ENCODE measurements around the gene PANK2. TPM values are rescaled to one million over a fixed set of nuclear protein-coding genes. Genes with fewer than 3 reads are reported as not detected.

Gene PANK2
- total RNA-seq, 4 donors from 2014 or later: 26.6 to 40.9 (median 27.4) TPM

DNA sequence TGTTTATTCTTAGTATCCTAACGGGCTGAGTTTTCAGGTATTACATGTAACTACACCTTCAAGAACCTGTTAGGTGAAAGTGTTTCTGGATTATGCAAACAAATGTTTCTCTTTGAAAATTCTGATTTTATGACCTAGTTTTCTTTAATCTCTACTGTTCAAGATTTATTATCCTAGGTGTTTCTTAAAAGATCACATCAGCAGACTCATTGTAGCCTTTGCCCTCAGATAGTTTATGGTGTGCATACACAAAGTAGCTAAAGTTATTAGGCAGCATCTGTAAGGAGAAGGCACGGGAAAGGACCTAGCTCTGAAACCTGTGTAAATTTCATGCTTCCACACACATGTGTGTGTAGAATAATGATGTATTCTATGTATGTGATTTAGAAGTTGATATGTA lies 21.7 kb downstream of the PANK2 start:
- H3K27ac ChIP-seq: no peak overlapping the region
- no peaks in the 10 kb centered on the region for H3K4me1 ChIP-seq
- TF ChIP-seq POLR2AphosphoS5 (IDR thresholded peaks at IDR 0.05) (no peak), POLR2A (IDR thresholded peaks at IDR 0.05) (no peak), EP300 (IDR thresholded peaks at IDR 0.05) (no peak)
- TF ChIP-seq, protein P1, sequence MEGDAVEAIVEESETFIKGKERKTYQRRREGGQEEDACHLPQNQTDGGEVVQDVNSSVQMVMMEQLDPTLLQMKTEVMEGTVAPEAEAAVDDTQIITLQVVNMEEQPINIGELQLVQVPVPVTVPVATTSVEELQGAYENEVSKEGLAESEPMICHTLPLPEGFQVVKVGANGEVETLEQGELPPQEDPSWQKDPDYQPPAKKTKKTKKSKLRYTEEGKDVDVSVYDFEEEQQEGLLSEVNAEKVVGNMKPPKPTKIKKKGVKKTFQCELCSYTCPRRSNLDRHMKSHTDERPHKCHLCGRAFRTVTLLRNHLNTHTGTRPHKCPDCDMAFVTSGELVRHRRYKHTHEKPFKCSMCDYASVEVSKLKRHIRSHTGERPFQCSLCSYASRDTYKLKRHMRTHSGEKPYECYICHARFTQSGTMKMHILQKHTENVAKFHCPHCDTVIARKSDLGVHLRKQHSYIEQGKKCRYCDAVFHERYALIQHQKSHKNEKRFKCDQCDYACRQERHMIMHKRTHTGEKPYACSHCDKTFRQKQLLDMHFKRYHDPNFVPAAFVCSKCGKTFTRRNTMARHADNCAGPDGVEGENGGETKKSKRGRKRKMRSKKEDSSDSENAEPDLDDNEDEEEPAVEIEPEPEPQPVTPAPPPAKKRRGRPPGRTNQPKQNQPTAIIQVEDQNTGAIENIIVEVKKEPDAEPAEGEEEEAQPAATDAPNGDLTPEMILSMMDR (IDR thresholded peaks at IDR 0.05): no peak
- no peaks in the 10 kb centered on the region for H3K27me3 ChIP-seq
- 69% methylated on average over 2 of the region's 2 CpGs for WGBS
- H3K9me3 ChIP-seq: no peaks in the 10 kb centered on the region
- DNase-seq (ENCODE audit: low spot score in 2 of 2): no peak
- H3K36me3 ChIP-seq: peaks cover 59% of the 10 kb centered on the region
- H3K4me3 ChIP-seq: no peak overlapping the region

DNA sequence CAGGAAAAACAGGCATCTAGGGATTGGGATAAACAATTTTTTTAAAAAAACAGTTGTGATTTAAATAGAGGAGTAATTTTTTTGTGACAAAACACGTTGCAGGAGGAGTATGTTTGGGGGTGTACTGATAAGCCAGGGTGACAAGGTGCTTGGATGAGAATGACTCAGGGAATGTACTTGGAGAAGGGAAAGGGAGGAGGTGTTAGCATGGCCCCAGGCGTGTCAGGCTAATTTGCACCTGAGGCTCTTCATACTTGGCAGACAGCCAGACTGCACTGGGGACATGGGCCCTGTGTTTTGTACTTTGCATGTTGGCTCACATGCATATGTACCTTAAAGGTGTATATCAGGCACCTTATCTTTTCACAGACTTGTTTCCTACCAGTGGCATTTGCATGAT lies 22.8 kb downstream of the PANK2 start:
- no peak overlapping the region for H3K27ac ChIP-seq
- H3K36me3 ChIP-seq: peaks cover 67% of the 10 kb centered on the region

DNA sequence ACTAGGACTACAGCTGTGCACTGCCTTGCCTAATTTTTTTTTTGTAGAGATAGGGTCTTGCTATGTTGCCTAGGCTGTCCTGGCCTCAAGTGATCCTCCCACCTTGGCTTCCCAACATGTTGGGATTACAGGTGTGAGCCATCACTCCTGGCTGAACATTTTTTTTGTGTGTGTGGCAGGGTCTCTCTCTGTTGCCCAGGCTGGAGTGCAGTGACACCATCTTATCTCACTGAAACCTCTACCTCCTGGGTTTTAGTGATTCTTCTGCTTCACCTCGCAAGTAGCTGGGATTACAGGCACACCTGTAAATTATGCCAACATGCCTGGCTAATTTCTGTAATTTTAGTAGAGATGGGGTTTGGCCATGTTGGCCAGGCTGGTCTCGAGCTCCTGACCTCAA lies 25.3 kb downstream of the PANK2 start:
- Histone ChIP-seq H3K4me1 (no peaks in the 10 kb centered on the region), H3K9me3 (no peaks in the 10 kb centered on the region), H3K27ac (no peak overlapping the region), H3K4me3 (no peak overlapping the region), H3K27me3 (no peaks in the 10 kb centered on the region), H3K36me3 (peaks cover 71% of the 10 kb centered on the region)
- TF ChIP-seq, protein P1 (IDR thresholded peaks at IDR 0.05): no peak
- TF ChIP-seq EP300 (IDR thresholded peaks at IDR 0.05): no peak
- TF ChIP-seq POLR2AphosphoS5 (IDR thresholded peaks at IDR 0.05): no peak
- TF ChIP-seq POLR2A (IDR thresholded peaks at IDR 0.05): no peak
- no peak for DNase-seq (ENCODE audit: low spot score in 2 of 2)
- WGBS: 100% methylated on average over 2 of the region's 2 CpGs

More for the DNA sequence above, 22.8 kb downstream of the PANK2 start:
- no peaks in the 10 kb centered on the region for H3K4me1 ChIP-seq
- no peak overlapping the region for H3K4me3 ChIP-seq
- no peaks in the 10 kb centered on the region for H3K9me3 ChIP-seq
- no peak for TF ChIP-seq EP300 (IDR thresholded peaks at IDR 0.05)
- TF ChIP-seq, protein P1 (IDR thresholded peaks at IDR 0.05): no peak
- TF ChIP-seq POLR2AphosphoS5 (IDR thresholded peaks at IDR 0.05): no peak
- no peak for TF ChIP-seq POLR2A (IDR thresholded peaks at IDR 0.05)
- no peaks in the 10 kb centered on the region for H3K27me3 ChIP-seq
- DNase-seq (ENCODE audit: low spot score in 2 of 2): no peak
- WGBS: 61% methylated on average over 2 of the region's 2 CpGs

DNA sequence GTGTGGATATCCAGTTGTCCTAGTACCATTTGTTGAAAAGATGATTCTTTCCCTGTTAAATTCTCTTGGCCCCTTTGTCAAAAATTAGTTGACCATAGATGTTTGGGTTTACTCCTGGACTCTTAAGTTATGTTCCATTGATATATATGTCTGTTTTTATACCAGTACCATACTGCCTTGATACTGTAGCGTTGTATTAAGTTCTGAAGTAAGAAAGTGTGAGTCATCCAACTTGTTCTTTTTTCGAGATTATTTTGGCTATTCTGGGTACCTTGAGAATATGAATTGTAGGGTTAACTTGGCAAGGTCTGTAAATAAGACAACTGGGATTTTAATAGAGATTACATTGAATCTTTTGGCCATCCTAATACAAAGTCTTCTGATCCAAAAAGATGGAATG lies 26.5 kb downstream of the PANK2 start:
- Histone ChIP-seq H3K36me3 (peaks cover 75% of the 10 kb centered on the region), H3K9me3 (no peaks in the 10 kb centered on the region), H3K27ac (no peak overlapping the region), H3K27me3 (no peaks in the 10 kb centered on the region), H3K4me3 (no peak overlapping the region), H3K4me1 (no peaks in the 10 kb centered on the region)
- TF ChIP-seq, protein P1 (IDR thresholded peaks at IDR 0.05): no peak
- TF ChIP-seq EP300 (IDR thresholded peaks at IDR 0.05) (no peak), POLR2AphosphoS5 (IDR thresholded peaks at IDR 0.05) (no peak), POLR2A (IDR thresholded peaks at IDR 0.05) (no peak)
- 76% methylated on average over 2 of the region's 2 CpGs for WGBS
- no peak for DNase-seq (ENCODE audit: low spot score in 2 of 2)

DNA sequence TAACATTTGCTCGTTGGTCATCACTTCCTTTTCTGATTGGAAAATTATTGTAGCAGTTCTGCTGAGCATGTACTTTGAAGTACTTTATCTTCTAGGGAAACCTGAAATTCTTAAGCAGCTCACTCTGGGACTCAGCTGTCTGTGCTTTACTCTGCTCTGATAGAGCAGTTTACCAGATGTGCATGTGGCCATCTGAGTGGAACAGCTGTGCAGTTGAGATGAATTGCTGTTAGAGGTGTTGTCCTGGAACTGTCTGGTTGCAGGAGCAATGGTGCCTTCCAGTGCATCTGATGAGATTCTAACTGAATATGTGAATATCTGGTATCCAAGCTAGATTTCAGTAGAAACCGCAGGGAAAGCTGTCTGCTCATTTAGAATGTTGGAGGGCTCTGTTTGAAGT lies 27.2 kb downstream of the PANK2 start:
- H3K27me3 ChIP-seq: no peaks in the 10 kb centered on the region
- no peak overlapping the region for H3K27ac ChIP-seq
- H3K36me3 ChIP-seq: peaks cover 71% of the 10 kb centered on the region
- TF ChIP-seq EP300 (IDR thresholded peaks at IDR 0.05) (no peak), POLR2AphosphoS5 (IDR thresholded peaks at IDR 0.05) (no peak), POLR2A (IDR thresholded peaks at IDR 0.05) (no peak)
- TF ChIP-seq, protein P1 (IDR thresholded peaks at IDR 0.05): no peak
- no peaks in the 10 kb centered on the region for H3K4me1 ChIP-seq
- no peak for DNase-seq (ENCODE audit: low spot score in 2 of 2)
- 45% methylated on average over 2 of the region's 2 CpGs for WGBS
- no peak overlapping the region for H3K4me3 ChIP-seq
- H3K9me3 ChIP-seq: no peaks in the 10 kb centered on the region

Measured in suprapubic skin (tissue), 4 donors.